C4-2B (cell line): ENCODE measurements around the gene MBLAC1.

Source experiments
- ZFX ChIP-seq: fragments of 450-650 bp; IDR thresholded peaks from 2 replicates; pipeline ENCODE4 v1.6.1; 2017
- TF ChIP-seq, protein P1 (sequence below): fragments of 450-650 bp; conservative IDR thresholded peaks from 2 replicates; pipeline ENCODE4 v1.5.1; 2017; ENCODE audit warnings: mild to moderate bottlenecking

DNA sequence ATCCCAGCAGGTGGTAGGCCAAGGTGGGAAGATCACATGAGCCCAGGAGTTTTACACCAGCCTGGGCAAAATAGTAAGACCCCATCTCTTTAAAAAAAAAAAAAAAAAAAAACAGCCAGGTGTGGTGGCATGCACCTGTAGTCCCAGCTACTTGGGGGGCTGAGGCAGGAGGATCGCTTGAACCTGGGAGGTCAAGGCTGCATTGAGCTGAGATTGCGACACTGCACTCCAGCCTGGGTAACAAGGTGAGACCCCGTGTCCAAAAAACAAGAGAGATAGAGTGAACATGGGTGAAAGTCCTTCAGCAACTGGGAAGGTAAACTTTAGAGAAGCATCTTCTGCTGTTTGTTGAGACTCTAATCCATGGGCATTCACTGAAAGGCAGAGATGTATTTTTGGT, 15.7 kb downstream of the MBLAC1 start:
- TF ChIP-seq ZFX: no peak
- TF ChIP-seq, protein P1, sequence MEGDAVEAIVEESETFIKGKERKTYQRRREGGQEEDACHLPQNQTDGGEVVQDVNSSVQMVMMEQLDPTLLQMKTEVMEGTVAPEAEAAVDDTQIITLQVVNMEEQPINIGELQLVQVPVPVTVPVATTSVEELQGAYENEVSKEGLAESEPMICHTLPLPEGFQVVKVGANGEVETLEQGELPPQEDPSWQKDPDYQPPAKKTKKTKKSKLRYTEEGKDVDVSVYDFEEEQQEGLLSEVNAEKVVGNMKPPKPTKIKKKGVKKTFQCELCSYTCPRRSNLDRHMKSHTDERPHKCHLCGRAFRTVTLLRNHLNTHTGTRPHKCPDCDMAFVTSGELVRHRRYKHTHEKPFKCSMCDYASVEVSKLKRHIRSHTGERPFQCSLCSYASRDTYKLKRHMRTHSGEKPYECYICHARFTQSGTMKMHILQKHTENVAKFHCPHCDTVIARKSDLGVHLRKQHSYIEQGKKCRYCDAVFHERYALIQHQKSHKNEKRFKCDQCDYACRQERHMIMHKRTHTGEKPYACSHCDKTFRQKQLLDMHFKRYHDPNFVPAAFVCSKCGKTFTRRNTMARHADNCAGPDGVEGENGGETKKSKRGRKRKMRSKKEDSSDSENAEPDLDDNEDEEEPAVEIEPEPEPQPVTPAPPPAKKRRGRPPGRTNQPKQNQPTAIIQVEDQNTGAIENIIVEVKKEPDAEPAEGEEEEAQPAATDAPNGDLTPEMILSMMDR: no peak
